Measurements from ENCODE around the gene TRAF3IP1.

Gene TRAF3IP1

GRCh38 chr2:238412067-238412767 is 91.9 kb downstream of the TRAF3IP1 start:
- no peak for DNase-seq

- no peak for DNase-seq
Observed at GRCh38 chr2:238413368-238413767, 93.0 kb downstream of the TRAF3IP1 start.

GRCh38 chr2:238415036-238415764 is 94.9 kb downstream of the TRAF3IP1 start:
- DNase-seq: no peak

GRCh38 chr2:238415893-238416292 is 95.6 kb downstream of the TRAF3IP1 start:
- DNase-seq: no peak

- DNase-seq: no peak
Observed at GRCh38 chr2:238418196-238418998, 98.1 kb downstream of the TRAF3IP1 start.

- DNase-seq: no peak
Observed at GRCh38 chr2:238418999-238419546, 98.8 kb downstream of the TRAF3IP1 start.

- no peak for DNase-seq
Observed at GRCh38 chr2:238420442-238420841, 100.1 kb downstream of the TRAF3IP1 start.

GRCh38 chr2:238420878-238421694 is 100.8 kb downstream of the TRAF3IP1 start:
- no peak for DNase-seq

- no peak for DNase-seq
Observed at GRCh38 chr2:238421695-238422035, 101.3 kb downstream of the TRAF3IP1 start.

- DNase-seq: no peak
Observed at GRCh38 chr2:238422285-238422684, 102.0 kb downstream of the TRAF3IP1 start.

- no peak for DNase-seq
Observed at GRCh38 chr2:238422940-238423339, 102.6 kb downstream of the TRAF3IP1 start.

- DNase-seq: no peak
Observed at GRCh38 chr2:238423561-238424312, 103.4 kb downstream of the TRAF3IP1 start.

GRCh38 chr2:238424313-238424700 is 104.0 kb downstream of the TRAF3IP1 start:
- no peak for DNase-seq

- DNase-seq: no peak
Observed at GRCh38 chr2:238425505-238425978, 105.2 kb downstream of the TRAF3IP1 start.

- DNase-seq: peak; percentile 7
Observed at GRCh38 chr2:238425979-238426567, 105.8 kb downstream of the TRAF3IP1 start.

- DNase-seq: peak; percentile 87
Observed at GRCh38 chr2:238426568-238427434, 106.5 kb downstream of the TRAF3IP1 start, which contains the start of gene ASB1. ASB1 (plus strand) TSS chr2:238426927; CDS start chr2:238427071, 144 bp downstream.

GRCh38 chr2:238427435-238428162 is 107.3 kb downstream of the TRAF3IP1 start:
- peak; percentile 7 for DNase-seq

- no peak for DNase-seq
Observed at GRCh38 chr2:238428866-238429265, 108.5 kb downstream of the TRAF3IP1 start.

- no peak for DNase-seq
Observed at GRCh38 chr2:238430781-238431180, 110.5 kb downstream of the TRAF3IP1 start.

Data from suppressor macrophage treated with lipopolysaccharide for 4 hours (primary cell).